ENCODE measurements around the gene GPR148. TPM values are rescaled to one million over a fixed set of nuclear protein-coding genes. Genes with fewer than 3 reads are reported as not detected.

GPR148 gene
- total and polyA plus RNA-seq, 2 of the 8 experiments (the other 6 are each of a cell fraction or from before 2014, with no cell fraction given): 0.05 TPM; not detected in 1

DNA sequence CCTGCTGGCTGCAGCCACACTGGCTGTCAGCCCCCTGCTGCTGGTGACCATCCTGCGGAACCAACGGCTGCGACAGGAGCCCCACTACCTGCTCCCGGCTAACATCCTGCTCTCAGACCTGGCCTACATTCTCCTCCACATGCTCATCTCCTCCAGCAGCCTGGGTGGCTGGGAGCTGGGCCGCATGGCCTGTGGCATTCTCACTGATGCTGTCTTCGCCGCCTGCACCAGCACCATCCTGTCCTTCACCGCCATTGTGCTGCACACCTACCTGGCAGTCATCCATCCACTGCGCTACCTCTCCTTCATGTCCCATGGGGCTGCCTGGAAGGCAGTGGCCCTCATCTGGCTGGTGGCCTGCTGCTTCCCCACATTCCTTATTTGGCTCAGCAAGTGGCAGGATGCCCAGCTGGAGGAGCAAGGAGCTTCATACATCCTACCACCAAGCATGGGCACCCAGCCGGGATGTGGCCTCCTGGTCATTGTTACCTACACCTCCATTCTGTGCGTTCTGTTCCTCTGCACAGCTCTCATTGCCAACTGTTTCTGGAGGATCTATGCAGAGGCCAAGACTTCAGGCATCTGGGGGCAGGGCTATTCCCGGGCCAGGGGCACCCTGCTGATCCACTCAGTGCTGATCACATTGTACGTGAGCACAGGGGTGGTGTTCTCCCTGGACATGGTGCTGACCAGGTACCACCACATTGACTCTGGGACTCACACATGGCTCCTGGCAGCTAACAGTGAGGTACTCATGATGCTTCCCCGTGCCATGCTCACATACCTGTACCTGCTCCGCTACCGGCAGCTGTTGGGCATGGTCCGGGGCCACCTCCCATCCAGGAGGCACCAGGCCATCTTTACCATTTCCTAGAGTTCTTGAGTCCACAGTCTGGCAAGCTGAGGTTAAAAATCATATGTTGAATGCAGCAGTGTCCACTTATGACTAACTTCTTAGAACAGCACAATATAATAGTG lies 741 bp downstream of the GPR148 start:
- TF ChIP-seq POU5F1 (IDR thresholded peaks at IDR 0.05; ENCODE audit: low read depth, low read length): no peak
- no peak for TF ChIP-seq TBP (IDR thresholded peaks at IDR 0.05; ENCODE audit: low read depth, low read length)
- TF ChIP-seq SP2 (IDR thresholded peaks at IDR 0.05; ENCODE audit: low read length): no peak
- H3K4me3 ChIP-seq (ENCODE audit: extremely low read depth in 1 of 4, insufficient read depth in 2 of 4, low read depth in 3 of 4, low read length in 4 of 4): no peak overlapping the region
- no peak overlapping the region for H3K27ac ChIP-seq (ENCODE audit: low read depth, low read length)
- peak overlapping the region; percentile 14; the same call in 1 of the 2 replicates for H2AK5ac ChIP-seq (ENCODE audit: low read depth, low read length)
- H2BK15ac ChIP-seq (ENCODE audit: low read length): no peak overlapping the region
- H2BK12ac ChIP-seq (ENCODE audit: low read depth, low read length): no peak overlapping the region
- no peak overlapping the region for H2BK20ac ChIP-seq (ENCODE audit: low read length)
- H3K56ac ChIP-seq (replicated peaks; ENCODE audit: insufficient read length, low read depth, low read length): no peak overlapping the region
- ChIA-PET CTCF (ENCODE audit: partially characterized antibody) (interaction anchor here (0.8 to 1.2 kb wide), 3 partner anchors 47 to 144 kb away, joined by 3 read pairs; no protein-coding TSS in a partner anchor), POLR2A (ENCODE audit: partially characterized antibody) (no interaction called here)
- no peaks in the 10 kb centered on the region for H3K9me3 ChIP-seq (ENCODE audit: insufficient read depth in 2 of 2, low read depth in 1 of 2, low read length in 1 of 2)
- no peak overlapping the region for H3K9ac ChIP-seq (replicated peaks in 1 of 4; ENCODE audit: extremely low read depth in 1 of 4, low read depth in 3 of 4, low read length in 3 of 4)
- no peak for DNase-seq (ENCODE audit: low read depth in 1 of 2, low spot score in 2 of 2)
- no peak overlapping the region for H2AFZ ChIP-seq (ENCODE audit: low read length)
- H3K4me2 ChIP-seq (ENCODE audit: insufficient read depth in 1 of 2, low read depth in 2 of 2, low read length in 2 of 2): no peak overlapping the region
- FAIRE-seq: no peak
- no peak overlapping the region; the same call in 1 of the 2 replicates for H3K18ac ChIP-seq (ENCODE audit: extremely low read depth, low read length)
- no peak overlapping the region for H3K14ac ChIP-seq (ENCODE audit: insufficient read length)
- H3K4ac ChIP-seq (replicated peaks; ENCODE audit: insufficient read length, low read depth, low read length): no peak overlapping the region
- no peaks in the 10 kb centered on the region for H3K79me1 ChIP-seq (ENCODE audit: low read depth, low read length)
- 91% methylated on average over 17 of the region's 17 CpGs; no CpG with 5 or more reads in 1 of the 2 experiments for WGBS, 2 experiments (ENCODE audit: extremely low coverage in 1 of 2, insufficient coverage in 1 of 2, insufficient read length in 1 of 2, insufficient replicate concordance in 2 of 2, low coverage in 1 of 2, low lambda C conversion rate in 2 of 2, missing lambda C conversion rate in 1 of 2)
- H4K91ac ChIP-seq (replicated peaks; ENCODE audit: insufficient read length, low read length): no peak overlapping the region
- no peak overlapping the region for H3K23ac ChIP-seq (ENCODE audit: insufficient read length)
- H2BK5ac ChIP-seq (ENCODE audit: low read depth, low read length): no peak overlapping the region
- H3K4me1 ChIP-seq (replicated peaks in 1 of 4; ENCODE audit: control insufficient read depth in 3 of 4, insufficient read depth in 4 of 4, low read length in 3 of 4): peaks cover 3 to 10% (median 7%) of the 10 kb centered on the region in 4 experiments
- peaks cover 0 to under 1% of the 10 kb centered on the region in 2 experiments for H4K20me1 ChIP-seq (replicated peaks in 1 of 2; ENCODE audit: control insufficient read depth in 1 of 2, insufficient read depth in 2 of 2, low read length in 2 of 2)
- no peak overlapping the region for H4K5ac ChIP-seq (ENCODE audit: insufficient read length, low read depth, low read length)
- H2BK120ac ChIP-seq (replicated peaks; ENCODE audit: low read depth, low read length): no peak overlapping the region
- H3K23me2 ChIP-seq (ENCODE audit: low read depth, low read length): peaks cover 15% of the 10 kb centered on the region
- H4K8ac ChIP-seq (ENCODE audit: extremely low read depth, insufficient read depth, low read length): no peak overlapping the region
- peaks cover 0 to 18% (median 11%) of the 10 kb centered on the region in 4 experiments; a peak in 5 of 7 replicates for H3K27me3 ChIP-seq (replicated peaks in 1 of 4; ENCODE audit: control insufficient read depth in 3 of 4, extremely low read depth in 1 of 4, insufficient read depth in 3 of 4, low read length in 3 of 4)
- no peaks in the 10 kb centered on the region for H3K36me3 ChIP-seq (ENCODE audit: control insufficient read depth in 2 of 4, insufficient read depth in 4 of 4, low read length in 3 of 4)
- H3K79me2 ChIP-seq (ENCODE audit: control insufficient read depth in 1 of 2, insufficient read depth in 2 of 2, low read length in 2 of 2): no peaks in the 10 kb centered on the region

All from H1 (cell line).